Measurements from ENCODE around the gene LRMDA.

LRMDA gene

DNA sequence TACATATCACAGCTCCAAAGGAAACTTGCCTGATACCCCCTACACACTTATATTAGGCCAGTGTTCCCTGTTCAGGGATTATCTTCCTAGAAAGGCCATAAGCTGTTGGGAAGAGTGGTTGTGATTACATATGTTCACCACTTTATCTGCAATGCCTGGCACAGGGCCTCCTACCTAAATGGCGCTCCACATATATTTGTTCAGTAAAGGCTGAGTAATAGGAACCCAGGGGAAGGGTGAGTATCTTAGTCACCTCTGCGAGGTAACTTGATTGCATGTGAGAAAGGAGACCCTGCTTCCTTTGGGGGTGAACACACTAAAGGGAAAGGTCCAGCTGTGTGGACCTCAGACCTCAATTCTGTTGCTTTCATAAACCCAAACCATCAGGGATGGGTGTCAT, 896.0 kb downstream of the LRMDA start:
- Histone ChIP-seq H3K27me3 (ENCODE audit: insufficient read depth, low read length, poor library complexity, severe bottlenecking) (no peaks in the 10 kb centered on the region), H3K79me2 (ENCODE audit: insufficient read depth, low read length) (no peaks in the 10 kb centered on the region), H3K9me2 (replicated peaks; ENCODE audit: low read depth, low read length) (no peaks in the 10 kb centered on the region), H2AFZ (ENCODE audit: low read length) (no peak overlapping the region), H3K36me3 (ENCODE audit: insufficient read depth, low read length) (no peaks in the 10 kb centered on the region), H3K4me3 (ENCODE audit: low read length, poor library complexity, severe bottlenecking) (no peak overlapping the region), H4K20me1 (ENCODE audit: insufficient read depth, low read length, poor library complexity, severe bottlenecking) (no peaks in the 10 kb centered on the region), H3F3A (ENCODE audit: low read depth) (no peaks in the 10 kb centered on the region), H3K9ac (ENCODE audit: low read depth, low read length, poor library complexity, severe bottlenecking) (no peak overlapping the region), H3K9me3 (ENCODE audit: insufficient read depth, low read depth, low read length) (no peaks in the 10 kb centered on the region), H3K4me2 (ENCODE audit: low read depth, low read length, poor library complexity, severe bottlenecking) (no peak overlapping the region), H3K4me1 (ENCODE audit: insufficient read depth, low read length, poor library complexity, severe bottlenecking) (peaks cover 3% of the 10 kb centered on the region)
- no peak for TF ChIP-seq EZH2phosphoT487 (IDR thresholded peaks at IDR 0.05; ENCODE audit: borderline replicate concordance)
- TF ChIP-seq, protein P1, sequence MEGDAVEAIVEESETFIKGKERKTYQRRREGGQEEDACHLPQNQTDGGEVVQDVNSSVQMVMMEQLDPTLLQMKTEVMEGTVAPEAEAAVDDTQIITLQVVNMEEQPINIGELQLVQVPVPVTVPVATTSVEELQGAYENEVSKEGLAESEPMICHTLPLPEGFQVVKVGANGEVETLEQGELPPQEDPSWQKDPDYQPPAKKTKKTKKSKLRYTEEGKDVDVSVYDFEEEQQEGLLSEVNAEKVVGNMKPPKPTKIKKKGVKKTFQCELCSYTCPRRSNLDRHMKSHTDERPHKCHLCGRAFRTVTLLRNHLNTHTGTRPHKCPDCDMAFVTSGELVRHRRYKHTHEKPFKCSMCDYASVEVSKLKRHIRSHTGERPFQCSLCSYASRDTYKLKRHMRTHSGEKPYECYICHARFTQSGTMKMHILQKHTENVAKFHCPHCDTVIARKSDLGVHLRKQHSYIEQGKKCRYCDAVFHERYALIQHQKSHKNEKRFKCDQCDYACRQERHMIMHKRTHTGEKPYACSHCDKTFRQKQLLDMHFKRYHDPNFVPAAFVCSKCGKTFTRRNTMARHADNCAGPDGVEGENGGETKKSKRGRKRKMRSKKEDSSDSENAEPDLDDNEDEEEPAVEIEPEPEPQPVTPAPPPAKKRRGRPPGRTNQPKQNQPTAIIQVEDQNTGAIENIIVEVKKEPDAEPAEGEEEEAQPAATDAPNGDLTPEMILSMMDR (conservative IDR thresholded peaks at IDR 0.05; ENCODE audit: low read length): no peak

DNA sequence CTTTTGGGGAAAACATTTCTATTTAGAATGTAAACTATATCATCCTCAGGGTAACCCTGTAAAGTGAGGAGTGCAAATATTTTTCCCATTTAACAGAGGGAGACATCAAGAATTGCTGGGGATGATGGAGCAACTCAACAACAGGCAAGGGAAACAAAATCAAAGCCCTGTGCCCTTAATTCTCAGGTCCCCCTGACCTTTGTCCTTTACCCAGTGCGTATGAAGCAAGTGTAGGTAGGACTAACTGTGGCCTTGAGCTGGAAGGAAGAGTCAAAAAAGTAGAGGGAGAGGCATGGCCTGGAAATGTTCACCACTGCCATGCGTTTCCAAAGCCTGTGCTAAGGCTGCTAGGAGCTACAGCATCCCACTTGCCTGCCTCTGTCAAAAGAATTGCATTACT, 896.9 kb downstream of the LRMDA start:
- Histone ChIP-seq H3K36me3 (ENCODE audit: insufficient read depth, low read length) (no peaks in the 10 kb centered on the region), H4K20me1 (ENCODE audit: insufficient read depth, low read length, poor library complexity, severe bottlenecking) (no peaks in the 10 kb centered on the region), H3K4me1 (ENCODE audit: insufficient read depth, low read length, poor library complexity, severe bottlenecking) (peaks cover 3% of the 10 kb centered on the region), H3K27me3 (ENCODE audit: insufficient read depth, low read length, poor library complexity, severe bottlenecking) (no peaks in the 10 kb centered on the region), H3K9ac (ENCODE audit: low read depth, low read length, poor library complexity, severe bottlenecking) (no peak overlapping the region), H2AFZ (ENCODE audit: low read length) (no peak overlapping the region), H3K4me2 (ENCODE audit: low read depth, low read length, poor library complexity, severe bottlenecking) (no peak overlapping the region), H3F3A (ENCODE audit: low read depth) (no peaks in the 10 kb centered on the region), H3K4me3 (ENCODE audit: low read length, poor library complexity, severe bottlenecking) (no peak overlapping the region), H3K9me3 (ENCODE audit: insufficient read depth, low read depth, low read length) (no peaks in the 10 kb centered on the region), H3K79me2 (ENCODE audit: insufficient read depth, low read length) (no peaks in the 10 kb centered on the region), H3K9me2 (replicated peaks; ENCODE audit: low read depth, low read length) (no peaks in the 10 kb centered on the region)
- TF ChIP-seq, protein P1 (conservative IDR thresholded peaks at IDR 0.05; ENCODE audit: low read length): no peak
- no peak for TF ChIP-seq EZH2phosphoT487 (IDR thresholded peaks at IDR 0.05; ENCODE audit: borderline replicate concordance)

DNA sequence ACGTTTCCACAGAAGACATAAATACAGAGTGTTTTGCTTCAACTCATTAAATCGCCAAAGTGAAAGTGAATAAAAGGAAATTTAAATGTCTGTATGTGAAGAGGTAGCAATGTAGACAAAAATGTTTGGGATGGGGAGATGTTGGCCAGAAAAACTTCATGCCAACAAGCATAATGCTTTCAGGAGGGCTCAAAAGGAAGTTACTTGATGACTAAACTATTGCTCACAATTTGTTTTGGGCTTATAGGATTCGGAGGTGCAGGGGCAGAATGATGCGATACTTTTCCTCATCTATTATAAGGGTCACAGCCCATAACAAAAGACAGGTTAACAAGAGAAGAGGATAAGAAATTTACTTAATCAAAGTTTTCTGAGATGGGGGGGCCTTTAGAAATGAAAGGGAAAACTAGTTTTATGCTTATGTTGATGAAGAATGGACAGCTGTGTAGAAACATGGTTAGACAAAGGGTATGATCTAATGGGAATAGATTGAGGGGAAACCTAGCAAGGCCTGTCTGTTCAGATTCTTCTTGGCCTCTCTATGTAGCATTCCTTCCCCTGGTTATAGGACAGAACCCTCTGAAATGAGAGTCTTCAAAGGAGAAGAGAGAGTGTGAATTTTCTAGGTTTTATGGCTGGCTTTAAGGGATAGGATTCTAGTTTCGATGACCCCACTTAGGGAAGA, 898.6 kb downstream of the LRMDA start:
- Histone ChIP-seq H3K79me2 (ENCODE audit: insufficient read depth, low read length) (no peaks in the 10 kb centered on the region), H3K9me2 (replicated peaks; ENCODE audit: low read depth, low read length) (no peaks in the 10 kb centered on the region), H3K36me3 (ENCODE audit: insufficient read depth, low read length) (no peaks in the 10 kb centered on the region), H3K4me3 (ENCODE audit: low read length, poor library complexity, severe bottlenecking) (no peak overlapping the region), H3F3A (ENCODE audit: low read depth) (no peaks in the 10 kb centered on the region), H3K4me1 (ENCODE audit: insufficient read depth, low read length, poor library complexity, severe bottlenecking) (peaks cover 3% of the 10 kb centered on the region), H3K27me3 (ENCODE audit: insufficient read depth, low read length, poor library complexity, severe bottlenecking) (no peaks in the 10 kb centered on the region), H3K9me3 (ENCODE audit: insufficient read depth, low read depth, low read length) (no peaks in the 10 kb centered on the region), H2AFZ (ENCODE audit: low read length) (0 out of 2 replicates have a peak overlapping the region, but pooled peaks have one; percentile 63), H3K9ac (ENCODE audit: low read depth, low read length, poor library complexity, severe bottlenecking) (no peak overlapping the region), H4K20me1 (ENCODE audit: insufficient read depth, low read length, poor library complexity, severe bottlenecking) (no peaks in the 10 kb centered on the region), H3K4me2 (ENCODE audit: low read depth, low read length, poor library complexity, severe bottlenecking) (peak overlapping the region; percentile 5)
- TF ChIP-seq, protein P1 (conservative IDR thresholded peaks at IDR 0.05; ENCODE audit: low read length): no peak
- TF ChIP-seq EZH2phosphoT487 (IDR thresholded peaks at IDR 0.05; ENCODE audit: borderline replicate concordance): no peak

Data from Loucy (cell line).